Stromal cell of bone marrow (primary cell): ENCODE results near the gene FRMPD1.

Source experiments
- DNase-seq: peaks from one replicate; pipeline ENCODE4 v3.0.0-alpha.2; 2012; ENCODE audit warnings: low read depth

FRMPD1 gene

DNA sequence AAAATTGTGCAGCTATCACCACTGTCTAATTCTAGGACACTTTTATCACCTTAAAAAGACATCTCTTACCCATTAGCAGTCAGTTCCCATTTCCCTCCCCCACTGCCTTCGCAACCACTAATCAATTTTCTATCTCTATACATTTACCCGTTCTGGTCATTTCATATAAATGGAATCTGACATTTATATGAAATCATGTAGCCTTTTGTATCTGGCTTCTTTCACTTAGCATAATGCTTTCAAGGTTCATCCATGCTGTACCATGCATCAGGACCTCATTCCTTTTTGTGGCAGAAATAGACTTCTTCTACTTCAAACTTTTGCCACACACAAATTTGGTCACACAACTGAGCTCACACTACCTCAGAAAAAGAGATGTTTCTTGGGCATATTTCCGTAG, 32.2 kb downstream of the FRMPD1 start:
- no peak for DNase-seq

DNA sequence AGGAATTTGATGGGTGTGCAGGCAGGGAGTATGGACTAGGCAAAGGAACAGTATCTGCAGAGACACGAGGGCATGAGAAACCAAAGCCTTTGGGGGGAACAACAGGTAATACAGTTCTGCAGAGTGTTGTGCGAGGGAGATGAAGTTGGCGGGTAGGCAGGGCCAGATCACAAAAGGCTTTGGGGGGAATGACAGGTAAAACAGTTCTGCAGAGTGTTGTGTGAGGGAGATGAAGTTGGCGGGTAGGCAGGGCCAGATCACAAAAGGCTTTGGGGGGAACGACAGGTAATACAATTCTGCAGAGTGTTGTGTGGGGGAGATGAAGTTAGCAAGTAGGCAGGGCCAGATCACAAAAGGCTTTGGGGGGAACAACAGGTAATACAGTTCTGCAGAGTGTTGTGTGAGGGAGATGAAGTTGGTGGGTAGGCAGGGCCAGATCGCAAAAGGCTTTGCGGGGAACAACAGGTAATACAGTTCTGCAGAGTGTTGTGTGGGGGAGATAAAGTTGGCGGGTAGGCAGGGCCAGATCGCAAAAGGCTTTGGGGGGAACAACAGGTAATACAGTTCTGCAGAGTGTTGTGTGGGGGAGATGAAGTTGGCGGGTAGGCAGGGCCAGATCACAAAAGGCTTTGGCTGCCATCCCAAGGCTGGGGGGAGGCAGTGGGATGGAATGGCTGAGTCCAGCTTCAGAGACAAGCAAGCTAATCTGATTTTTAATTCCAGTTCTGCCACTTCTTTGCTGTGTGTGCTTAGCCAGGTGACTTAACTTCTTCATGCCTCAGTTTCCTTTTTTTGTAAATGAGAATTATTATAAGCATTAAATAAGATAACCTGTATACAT, 33.0 kb downstream of the FRMPD1 start:
- DNase-seq: no peak

DNA sequence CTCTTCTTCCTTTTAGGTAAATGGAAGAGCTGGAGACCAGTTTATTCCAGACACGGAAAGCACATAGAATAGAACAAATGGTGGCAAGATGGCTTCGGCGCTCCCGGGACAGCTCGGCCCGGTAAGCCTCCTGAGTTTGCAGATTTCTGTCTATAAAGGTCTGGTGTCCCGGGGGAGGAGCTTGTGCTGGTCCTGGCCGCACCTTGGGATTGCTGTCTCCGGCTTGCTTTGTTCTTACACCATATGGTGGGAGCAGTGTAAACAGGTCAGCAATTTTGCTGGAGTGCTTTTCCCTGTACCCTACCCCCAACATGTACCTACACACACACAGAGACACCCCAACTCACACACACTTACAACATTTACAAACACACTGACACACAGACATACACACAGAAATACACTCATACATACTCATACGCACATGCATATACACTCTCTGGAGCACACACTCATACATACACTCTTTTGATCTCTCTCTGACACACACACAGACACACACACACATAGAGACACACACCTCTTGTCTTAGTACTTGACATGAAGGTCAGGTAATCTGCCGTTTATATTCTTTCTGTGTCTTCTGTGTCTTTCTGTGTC, 42.0 kb downstream of the FRMPD1 start:
- DNase-seq: no peak

DNA sequence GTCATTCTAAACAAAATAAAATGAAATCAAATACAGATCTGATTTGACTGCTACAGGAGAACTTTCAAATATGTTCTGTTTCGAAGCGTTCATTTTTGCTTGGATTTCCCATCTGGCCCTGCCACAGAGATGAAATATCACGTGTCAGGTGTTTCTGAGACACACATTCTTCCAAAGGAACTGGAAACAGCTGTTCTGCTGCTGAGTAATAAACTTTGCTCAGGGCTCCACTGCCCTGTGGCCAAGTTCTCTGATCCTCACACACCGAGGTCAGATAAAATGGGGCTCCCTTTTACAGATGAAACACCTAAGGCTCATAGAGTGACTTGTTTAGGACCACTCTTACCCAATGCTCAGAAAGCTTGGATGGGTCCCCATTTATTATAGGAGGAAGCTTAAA, 42.5 kb downstream of the FRMPD1 start:
- DNase-seq: no peak

DNA sequence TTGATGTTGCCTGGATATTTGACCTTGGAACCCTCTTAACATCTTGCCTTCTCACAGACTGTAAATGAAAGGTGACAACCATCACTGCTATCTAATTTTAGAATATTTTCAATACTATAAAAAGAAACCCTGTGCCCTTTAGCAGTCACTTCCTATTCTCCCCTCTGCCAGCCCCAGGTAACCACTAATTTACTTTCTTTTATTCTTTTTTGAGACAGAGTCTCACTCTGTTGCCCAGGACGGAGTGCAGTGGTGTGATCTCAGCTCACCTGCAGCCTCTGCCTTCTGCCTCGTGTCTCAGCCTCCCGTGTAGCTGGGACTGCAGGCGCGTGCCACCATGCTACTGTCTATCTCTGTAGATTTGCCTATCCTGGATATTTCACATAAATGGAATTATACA, 43.6 kb downstream of the FRMPD1 start:
- DNase-seq: no peak

DNA sequence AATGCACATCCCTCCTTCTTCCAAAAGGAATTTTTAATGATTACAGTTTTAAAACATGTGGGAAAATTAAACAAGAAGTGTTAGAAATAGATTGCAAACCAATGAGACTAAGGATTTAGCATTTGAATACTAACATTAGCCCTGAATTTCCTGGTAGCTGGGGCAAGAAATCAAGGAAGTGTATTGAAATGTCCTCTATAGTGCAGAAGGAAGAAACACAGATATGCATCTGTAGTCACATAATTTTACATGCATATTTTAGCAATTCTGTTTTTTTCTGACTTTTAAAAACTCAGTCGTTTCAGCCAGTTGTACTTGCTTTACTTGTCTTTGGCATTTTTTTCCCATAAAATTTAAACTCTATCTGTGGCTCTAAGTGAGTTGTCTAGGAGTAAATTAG, 45.8 kb downstream of the FRMPD1 start:
- no peak for DNase-seq

DNA sequence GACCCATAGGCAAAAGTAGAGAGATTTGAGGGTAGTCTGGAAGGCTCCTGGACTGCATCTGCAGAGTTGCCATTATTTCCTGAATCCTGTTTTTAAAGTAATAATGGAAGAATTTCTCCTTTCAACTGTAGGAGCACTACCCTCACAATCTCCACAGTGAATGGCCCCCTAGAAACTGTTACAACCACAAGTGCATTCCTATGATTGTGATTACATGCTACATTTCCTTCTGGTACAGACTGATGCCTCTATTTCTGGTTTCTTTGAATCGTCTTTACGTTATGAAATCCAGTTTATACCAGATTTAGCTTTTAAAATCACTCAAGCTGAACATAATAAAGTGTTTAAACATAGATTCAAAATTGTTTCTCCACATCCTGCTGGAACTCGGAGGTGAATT, 49.4 kb downstream of the FRMPD1 start:
- no peak for DNase-seq

DNA sequence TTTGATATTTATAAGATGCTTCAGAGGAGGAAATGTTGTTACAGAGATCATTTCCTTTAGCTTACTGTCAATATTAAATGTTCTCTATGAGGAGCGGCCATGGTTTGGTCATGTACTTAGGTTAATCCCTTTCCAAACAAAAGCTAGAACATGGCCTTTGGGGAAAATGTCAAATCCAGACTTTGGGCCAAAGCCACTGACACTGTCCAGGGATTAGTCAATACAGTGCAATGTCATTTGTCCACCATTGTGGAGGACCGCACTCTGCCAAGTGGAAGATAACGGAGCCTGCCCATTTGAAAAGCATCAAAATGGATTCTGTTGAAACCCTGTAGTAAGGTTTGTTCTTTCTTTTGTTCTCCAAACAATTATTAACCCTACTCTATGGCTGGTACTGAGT, 50.1 kb downstream of the FRMPD1 start:
- DNase-seq: no peak

DNA sequence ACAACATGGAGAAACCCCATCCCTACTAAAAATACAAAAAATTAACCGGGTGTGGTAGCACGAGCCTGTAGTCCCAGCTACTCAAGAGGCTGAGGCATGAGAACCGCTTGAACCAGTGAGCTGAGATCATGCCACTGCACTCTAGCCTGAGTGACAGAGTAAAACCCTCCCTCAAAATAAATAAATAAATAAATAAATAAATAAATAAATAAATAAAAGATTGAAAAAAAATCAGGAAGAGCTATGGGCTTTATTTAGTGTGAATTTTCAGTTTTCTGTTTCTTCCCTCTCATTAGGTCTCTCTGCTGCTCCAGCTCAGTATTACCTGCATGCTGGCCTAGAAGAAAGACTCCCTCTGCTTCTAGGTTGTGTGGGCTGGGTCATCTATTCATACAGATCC, 55.0 kb downstream of the FRMPD1 start:
- no peak for DNase-seq

DNA sequence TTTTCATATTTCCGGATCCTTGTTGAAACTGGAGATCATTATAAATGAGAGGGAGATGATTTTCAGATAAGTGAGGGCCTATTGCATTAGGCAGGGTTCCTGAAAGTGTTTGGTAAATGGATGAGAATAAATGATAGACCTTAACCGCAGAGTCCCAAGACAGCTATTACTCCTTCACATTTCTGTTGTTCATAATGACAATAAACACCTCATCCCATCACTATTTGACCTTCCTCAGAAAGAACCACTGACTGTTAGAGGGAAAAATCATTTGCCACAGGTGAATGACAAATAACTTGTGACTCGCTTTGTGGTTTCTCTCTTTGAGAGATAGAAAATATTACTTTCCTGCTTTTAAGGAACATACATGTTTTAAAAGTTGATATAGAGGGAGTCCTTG, 55.5 kb downstream of the FRMPD1 start:
- peak; percentile 21 for DNase-seq

DNA sequence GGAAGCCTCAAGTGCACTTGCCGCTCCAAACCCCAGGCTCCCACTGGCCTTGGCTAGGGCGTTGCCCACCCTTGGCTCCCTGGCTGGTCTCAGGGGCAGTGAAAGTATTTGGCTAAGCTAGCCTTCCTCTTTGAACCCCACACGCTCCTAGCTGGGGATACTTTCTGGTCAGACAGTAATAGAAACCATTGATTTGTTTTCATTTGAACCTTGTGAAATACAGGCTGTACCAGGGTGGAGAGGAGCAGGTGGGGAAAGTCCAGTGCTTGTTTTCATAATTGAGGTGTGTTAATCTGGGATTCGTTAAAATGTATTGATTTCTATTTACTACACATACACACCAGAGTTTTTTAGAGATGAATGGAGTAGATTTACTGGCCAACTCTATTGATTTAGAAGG, 57.0 kb downstream of the FRMPD1 start:
- DNase-seq: no peak

DNA sequence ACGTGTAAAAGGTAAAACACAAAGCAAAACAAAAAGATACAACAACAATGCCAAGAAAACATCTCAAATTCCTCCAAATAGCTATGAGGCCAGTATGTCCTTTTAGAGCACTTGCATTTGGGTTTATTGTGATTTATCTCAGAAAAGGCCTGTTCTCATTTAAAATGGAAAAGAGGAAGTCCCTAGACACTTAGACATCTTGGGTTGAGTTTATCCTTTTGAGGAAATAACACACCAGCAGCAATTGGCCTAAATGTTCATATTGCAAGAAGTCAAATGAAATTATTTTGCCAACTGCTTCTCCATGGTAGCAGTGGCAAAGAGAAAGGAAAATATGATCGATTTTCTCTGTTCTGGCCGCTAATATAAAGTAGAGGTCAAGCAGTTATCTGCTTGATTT, 59.3 kb downstream of the FRMPD1 start:
- no peak for DNase-seq

DNA sequence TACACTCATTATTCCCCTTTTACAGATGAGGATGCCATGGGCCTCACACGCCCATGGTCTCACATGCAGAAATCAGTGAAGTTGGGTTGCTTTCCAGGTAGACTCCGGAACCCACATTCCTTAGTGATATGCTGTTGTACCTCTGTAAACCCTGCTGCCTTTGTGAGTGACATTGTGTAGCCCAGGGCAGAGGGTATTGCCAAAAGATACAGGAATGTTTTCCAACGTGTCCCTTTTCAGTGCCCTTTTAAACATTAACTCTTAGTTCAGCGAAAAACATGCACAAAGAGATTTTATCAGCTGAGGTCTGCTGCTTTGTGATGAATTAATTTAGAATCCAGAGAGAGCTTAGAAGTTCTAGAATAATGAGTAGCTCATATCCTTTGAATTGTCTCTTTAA, 64.5 kb downstream of the FRMPD1 start:
- DNase-seq: no peak

DNA sequence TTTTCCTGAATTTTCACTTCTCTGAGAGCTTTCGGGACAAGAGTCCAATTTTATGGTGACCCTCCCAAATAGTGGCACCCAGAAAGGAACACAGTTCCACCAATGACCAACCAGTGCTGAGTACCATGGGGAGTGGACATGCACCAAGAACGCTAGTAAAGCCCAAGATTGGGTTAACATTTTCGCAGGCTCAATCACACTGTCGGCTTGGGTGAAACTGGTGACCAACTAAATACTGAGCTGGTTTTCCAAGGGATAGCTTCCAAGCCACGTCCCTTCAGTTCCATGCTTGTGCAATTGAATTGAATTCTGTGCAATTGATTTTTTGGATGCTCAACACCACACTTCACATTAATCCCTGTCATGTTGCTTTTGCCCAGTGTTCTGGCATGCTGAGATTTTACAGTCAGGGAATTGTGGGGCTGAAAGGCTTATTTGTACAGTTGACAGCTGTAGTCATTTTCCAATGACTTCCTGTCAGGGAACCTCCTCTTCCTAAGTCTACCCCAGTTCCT, 65.3 kb downstream of the FRMPD1 start:
- DNase-seq: no peak

DNA sequence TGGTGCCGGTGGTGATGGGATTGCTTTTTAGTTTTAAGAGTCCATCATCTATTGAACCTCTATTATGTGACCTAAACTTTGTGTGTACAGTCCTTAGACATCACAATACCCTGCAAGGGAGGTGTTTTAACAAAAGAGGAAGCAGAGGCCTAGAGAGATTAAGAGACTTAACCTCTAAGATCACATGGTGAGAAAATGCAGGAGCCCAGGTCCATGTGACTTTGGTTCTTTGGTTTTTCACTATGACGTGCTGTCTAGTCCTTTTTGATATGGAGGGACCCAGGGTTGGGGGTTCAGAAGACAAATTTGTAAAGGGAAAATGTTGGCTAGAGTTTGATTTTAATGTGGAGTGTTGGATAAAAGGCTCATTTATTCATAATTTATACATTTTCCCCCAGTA, 68.8 kb downstream of the FRMPD1 start:
- no peak for DNase-seq

DNA sequence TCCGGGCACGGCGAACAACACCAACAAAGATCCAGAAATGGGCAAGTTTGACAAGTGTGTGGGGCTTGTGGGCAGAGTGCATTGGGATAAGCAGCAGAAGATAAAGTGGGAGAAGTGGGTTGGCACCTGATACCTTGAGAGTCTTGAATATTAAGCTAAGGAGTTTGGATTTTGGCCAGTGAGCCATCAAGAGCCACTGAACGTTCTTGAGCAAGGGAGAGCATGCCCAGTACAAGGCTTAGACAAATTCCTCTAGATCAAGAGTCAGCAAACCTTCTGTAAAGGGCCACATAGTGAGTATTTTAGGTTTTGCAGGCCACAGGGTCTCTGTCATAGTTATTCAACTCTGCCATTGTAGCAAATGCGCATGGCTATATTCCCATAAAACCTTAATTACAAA, 76.3 kb downstream of the FRMPD1 start:
- no peak for DNase-seq

DNA sequence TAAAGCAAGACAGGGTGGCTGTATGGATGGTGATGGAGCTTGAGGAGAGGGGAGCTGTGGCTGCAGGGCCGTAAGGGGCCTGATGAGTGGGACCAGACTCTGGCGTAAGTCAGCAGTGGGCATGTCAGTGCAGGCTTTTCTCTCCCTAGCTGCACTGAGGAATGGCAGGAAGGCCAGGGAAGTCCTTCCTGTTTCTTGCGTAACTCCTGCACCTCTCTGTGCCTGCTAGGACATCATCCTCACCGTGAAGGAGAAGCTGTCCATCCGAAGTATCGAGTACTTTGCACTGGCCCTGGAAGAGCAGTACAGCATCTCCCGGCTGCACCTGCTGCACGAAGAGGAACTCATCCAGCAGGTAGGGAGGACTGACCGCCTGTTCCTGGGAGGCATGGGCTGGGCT, 78.7 kb downstream of the FRMPD1 start:
- DNase-seq: no peak

DNA sequence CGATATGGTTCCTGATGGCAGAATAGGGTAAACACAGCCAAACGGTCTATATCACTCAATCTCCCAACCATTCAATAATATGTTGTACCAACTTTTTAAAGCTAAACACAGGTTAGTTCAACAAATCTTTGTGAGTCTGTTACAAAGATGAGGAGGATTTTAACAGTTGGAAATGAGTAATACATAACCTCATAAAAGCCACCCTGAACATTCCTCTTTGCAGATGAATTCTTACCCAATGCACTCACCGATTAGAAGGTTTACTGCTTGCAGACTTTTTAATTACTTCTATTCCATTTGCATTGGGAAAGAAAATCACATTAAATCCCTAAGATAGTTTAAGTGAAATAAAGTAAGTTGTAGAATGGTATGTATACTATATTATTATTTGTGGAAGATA, 79.5 kb downstream of the FRMPD1 start:
- DNase-seq: no peak

DNA sequence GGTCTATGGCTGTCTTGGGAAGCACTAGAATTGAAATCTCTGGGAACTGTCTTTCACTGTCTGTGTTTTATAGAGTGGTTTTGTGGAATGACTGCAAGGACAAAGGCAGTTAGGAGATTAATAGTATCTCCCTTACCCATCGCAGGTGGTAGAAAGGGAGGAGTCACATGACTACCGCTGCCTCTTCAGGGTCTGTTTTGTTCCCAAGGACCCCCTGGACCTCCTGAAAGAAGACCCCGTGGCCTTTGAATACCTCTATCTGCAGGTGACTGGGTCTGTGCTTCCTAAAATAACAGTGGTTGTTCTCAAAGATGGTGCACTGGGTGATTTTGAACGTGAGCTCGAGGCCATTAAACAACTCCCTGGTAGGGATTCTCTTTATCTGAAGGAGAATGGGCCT, 80.1 kb downstream of the FRMPD1 start:
- no peak for DNase-seq

DNA sequence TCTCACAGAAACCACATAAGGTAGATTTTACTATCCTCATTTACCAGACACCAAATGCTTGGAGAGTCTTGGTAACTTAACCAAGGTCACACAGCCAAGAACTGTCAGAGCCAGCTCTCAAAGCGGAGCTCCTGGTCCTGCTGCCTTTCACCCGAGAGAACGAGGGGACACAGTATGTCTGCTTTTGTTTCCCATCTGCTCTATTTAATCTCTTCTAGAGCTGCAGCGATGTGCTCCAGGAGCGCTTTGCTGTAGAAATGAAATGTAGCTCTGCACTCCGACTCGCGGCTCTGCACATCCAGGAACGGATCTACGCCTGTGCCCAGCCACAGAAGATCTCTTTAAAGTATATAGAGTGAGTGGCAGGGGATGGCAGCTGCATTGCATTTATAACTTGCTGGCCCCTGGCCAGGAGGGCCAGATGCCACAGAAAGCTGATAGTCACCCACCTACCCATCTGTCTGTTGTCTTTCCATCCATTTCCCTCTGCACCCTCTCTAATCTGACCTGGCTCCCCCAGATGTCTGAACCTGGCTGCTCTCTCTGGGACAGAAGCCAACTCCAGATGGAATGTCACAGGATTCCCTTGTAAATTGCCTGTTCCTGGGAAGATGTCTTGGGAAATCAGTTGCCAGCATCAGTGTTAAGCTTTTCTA, 81.5 kb downstream of the FRMPD1 start:
- no peak for DNase-seq

DNA sequence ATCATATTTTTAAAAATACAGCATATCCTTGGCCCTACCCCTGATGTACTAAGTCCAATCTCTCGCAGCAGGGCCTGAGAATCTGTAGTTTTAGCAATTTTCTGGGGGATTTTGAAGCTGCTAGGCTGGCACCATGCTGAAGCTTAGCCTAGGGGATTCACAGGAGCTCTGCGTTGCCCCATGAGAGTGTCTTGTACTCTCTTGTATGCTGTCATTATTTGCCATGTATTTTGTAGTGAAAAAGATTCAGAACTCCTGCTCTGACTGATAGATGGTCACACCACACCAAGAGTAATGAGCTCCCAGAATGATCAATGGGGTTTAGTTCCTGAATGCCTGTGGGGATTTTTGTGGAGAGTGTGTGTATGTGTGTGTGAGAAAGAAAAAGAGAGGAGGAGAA, 82.2 kb downstream of the FRMPD1 start:
- no peak for DNase-seq

DNA sequence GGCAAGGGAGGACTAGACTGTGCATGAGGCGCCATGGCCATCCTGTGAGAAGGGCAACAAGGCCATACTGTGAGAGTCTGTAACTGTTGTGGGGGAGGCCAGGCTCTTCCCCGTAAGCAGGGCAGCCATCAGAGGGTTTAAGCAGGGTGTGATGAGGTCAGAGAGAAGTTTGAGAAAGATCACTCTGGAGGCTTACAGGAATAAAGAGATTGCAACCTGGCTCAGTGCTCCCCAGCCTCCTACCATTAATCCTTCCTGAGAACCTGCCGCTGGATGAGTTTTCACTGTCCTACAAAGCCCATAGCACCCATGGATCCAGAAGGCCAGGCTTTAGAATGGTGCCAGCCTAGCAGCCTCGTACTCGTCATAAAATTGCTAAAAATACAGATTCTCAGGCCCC, 88.5 kb downstream of the FRMPD1 start:
- no peak for DNase-seq

DNA sequence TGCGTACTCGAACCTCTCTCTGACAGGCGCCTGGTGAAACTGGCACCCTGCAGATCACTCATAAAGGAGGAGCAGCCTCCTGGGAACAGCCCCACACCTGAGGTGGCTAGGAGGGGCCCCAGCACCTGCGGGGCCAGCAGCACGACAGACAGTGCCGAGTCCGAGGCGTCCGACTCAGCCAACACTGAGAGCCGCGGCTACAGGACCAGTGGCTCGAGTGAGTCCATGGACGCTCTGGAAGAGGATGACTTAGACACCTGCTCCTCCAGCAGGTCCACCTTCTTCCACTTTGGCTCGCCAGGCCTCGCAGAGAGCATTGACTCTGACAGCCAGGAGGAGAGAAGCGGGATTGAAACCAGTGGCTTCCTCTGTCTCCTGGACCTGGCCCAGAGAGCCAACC, 89.4 kb downstream of the FRMPD1 start:
- no peak for DNase-seq
